Esophagus muscularis mucosa (tissue), 3 donors: ENCODE measurements around the gene AK4.
"Not testable (repeated sequence)": the region's sequence is repeated elsewhere in the genome, so short reads cannot be mapped to it uniquely, and the experiment has no call there.

Experiments
- CTCF ChIP-seq, 3 experiments: fragments of 200-600 bp in 2 of 3; fragments of 450-650 bp in 1 of 3; sonication (generic) in 2 of 3; IDR thresholded peaks; one replicate each; pipeline ENCODE4 v1.5.1; 2017 to 2019; ENCODE audit warnings: antibody characterized with exemption in 3 of 3, mild to moderate bottlenecking in 2 of 3, moderate library complexity in 1 of 3
- POLR2A ChIP-seq: fragments of 450-650 bp; IDR thresholded peaks from one replicate; pipeline ENCODE4 v1.6.1; 2017; ENCODE audit warnings: antibody characterized with exemption, moderate library complexity, mild to moderate bottlenecking, low read depth
- POLR2AphosphoS5 ChIP-seq, 2 donors: sonication (generic); formaldehyde crosslinking; IDR thresholded peaks; one replicate each; pipeline ENCODE4 v1.6.1; 2017; ENCODE audit warnings: antibody characterized with exemption in 2 of 2

- not testable (repeated sequence) for TF ChIP-seq CTCF (IDR thresholded peaks at IDR 0.05); POLR2A; POLR2AphosphoS5 (IDR thresholded peaks at IDR 0.05)
Observed at GRCh38 chr1:65164101-65164500, 16.1 kb downstream of the AK4 start.
